OCI-LY3 (cell line): ENCODE results near the gene SETD7.

Source experiments
- EZH2phosphoT487 ChIP-seq: fragments of 200-600 bp; shearing (Covaris generic); IDR thresholded peaks from 2 replicates; pipeline ENCODE4 v1.6.1; 2018; ENCODE audit warnings: antibody characterized with exemption, mixed run types, low read depth
- TF ChIP-seq, protein P1 (sequence below): fragments of 200-600, 300-600 bp; sonication (generic); IDR thresholded peaks from 2 replicates; pipeline ENCODE4 v1.5.1; 2014; ENCODE audit warnings: antibody characterized with exemption, low read length, low read depth

GRCh38 chr4:139492429-139492828 is 63.6 kb downstream of the SETD7 start:
- TF ChIP-seq, protein P1, sequence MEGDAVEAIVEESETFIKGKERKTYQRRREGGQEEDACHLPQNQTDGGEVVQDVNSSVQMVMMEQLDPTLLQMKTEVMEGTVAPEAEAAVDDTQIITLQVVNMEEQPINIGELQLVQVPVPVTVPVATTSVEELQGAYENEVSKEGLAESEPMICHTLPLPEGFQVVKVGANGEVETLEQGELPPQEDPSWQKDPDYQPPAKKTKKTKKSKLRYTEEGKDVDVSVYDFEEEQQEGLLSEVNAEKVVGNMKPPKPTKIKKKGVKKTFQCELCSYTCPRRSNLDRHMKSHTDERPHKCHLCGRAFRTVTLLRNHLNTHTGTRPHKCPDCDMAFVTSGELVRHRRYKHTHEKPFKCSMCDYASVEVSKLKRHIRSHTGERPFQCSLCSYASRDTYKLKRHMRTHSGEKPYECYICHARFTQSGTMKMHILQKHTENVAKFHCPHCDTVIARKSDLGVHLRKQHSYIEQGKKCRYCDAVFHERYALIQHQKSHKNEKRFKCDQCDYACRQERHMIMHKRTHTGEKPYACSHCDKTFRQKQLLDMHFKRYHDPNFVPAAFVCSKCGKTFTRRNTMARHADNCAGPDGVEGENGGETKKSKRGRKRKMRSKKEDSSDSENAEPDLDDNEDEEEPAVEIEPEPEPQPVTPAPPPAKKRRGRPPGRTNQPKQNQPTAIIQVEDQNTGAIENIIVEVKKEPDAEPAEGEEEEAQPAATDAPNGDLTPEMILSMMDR: no peak
- no peak for TF ChIP-seq EZH2phosphoT487
